Measurements from ENCODE around the gene ATP2C2.

GRCh38 chr16:84487358-84487757 is 119.0 kb downstream of the ATP2C2 start:
- TF ChIP-seq CTCF (IDR thresholded peaks at IDR 0.05; ENCODE audit: low read depth, low read length, poor library complexity, severe bottlenecking), result no peak
- TF ChIP-seq EZH2phosphoT487 (IDR thresholded peaks at IDR 0.05; ENCODE audit: borderline replicate concordance, low read length), result no peak
